ENCODE results near the gene MED15. TPM values are rescaled to one million over a fixed set of nuclear protein-coding genes. Genes with fewer than 3 reads are reported as not detected.

Gene MED15
- total RNA-seq, 1 donor from 2014 or later, result 104 TPM

DNA sequence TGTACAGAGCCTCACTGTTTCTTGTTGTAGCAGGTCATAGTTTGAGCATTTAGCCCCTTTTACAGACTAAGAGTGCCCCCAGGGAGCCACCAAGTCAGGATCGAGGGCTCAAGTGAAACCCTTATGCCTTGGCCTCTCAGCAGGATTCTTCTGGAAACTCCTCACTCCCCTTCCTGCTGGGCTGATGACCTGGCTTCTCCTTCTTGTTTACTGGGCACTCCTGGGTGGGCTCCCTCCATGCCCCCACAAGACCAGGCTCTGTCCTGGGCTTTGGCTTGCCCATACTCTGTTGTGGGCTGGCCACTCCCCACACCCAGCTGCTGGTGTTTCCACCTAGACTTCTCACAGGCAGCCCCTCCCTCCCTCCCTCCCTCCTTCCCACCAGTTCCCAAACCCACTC is 69.6 kb downstream of the MED15 start:
- Mint-ChIP-seq H3K27me3 (ENCODE audit: unreplicated experiment) (no peaks in the 10 kb centered on the region), H3K27ac (ENCODE audit: unreplicated experiment) (no peak overlapping the region), H3K36me3 (ENCODE audit: unreplicated experiment) (peaks cover 39% of the 10 kb centered on the region), H3K4me1 (ENCODE audit: unreplicated experiment) (peaks cover 23% of the 10 kb centered on the region), H3K9me3 (ENCODE audit: unreplicated experiment) (no peaks in the 10 kb centered on the region), H3K4me3 (ENCODE audit: unreplicated experiment) (no peak overlapping the region)
- no peak for DNase-seq (ENCODE audit: extremely low spot score, unreplicated experiment)
- no peak for TF ChIP-seq CTCF (IDR thresholded peaks at IDR 0.05)

DNA sequence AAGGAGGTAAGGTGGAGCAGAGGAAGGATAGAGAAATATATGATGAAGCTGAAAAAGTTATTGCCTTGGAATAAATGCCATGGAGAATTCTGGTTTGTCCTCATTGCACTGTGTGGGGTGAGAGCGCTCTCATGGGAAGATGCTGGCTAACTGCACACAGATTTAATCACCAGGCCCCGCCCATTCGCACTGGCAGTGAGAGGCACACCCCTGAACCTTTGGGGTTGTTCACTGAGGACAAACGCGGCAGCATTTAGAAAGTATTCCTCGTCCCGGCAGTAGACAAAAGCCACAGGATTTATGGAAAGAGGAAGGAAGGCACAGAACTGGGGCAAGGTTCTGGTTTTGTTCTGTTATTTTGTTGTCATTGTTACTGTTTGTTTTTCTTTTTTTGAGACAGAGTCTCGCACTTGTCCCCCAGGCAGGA is 70.2 kb downstream of the MED15 start:
- DNase-seq (ENCODE audit: extremely low spot score, unreplicated experiment), result no peak
- peaks cover 35% of the 10 kb centered on the region for H3K36me3 Mint-ChIP-seq (ENCODE audit: unreplicated experiment)
- H3K4me1 Mint-ChIP-seq (ENCODE audit: unreplicated experiment), result peaks cover 23% of the 10 kb centered on the region
- peak overlapping the region; percentile 10 for H3K27ac Mint-ChIP-seq (ENCODE audit: unreplicated experiment)
- no peak for TF ChIP-seq CTCF (IDR thresholded peaks at IDR 0.05)
- no peak overlapping the region for H3K4me3 Mint-ChIP-seq (ENCODE audit: unreplicated experiment)
- H3K27me3 Mint-ChIP-seq (ENCODE audit: unreplicated experiment), result no peaks in the 10 kb centered on the region
- H3K9me3 Mint-ChIP-seq (ENCODE audit: unreplicated experiment), result no peaks in the 10 kb centered on the region

GRCh38 chr22:20578192-20578591 is 70.8 kb downstream of the MED15 start:
- Mint-ChIP-seq H3K4me3 (ENCODE audit: unreplicated experiment) (no peak overlapping the region), H3K36me3 (ENCODE audit: unreplicated experiment) (peaks cover 39% of the 10 kb centered on the region), H3K9me3 (ENCODE audit: unreplicated experiment) (no peaks in the 10 kb centered on the region), H3K27ac (ENCODE audit: unreplicated experiment) (no peak overlapping the region), H3K27me3 (ENCODE audit: unreplicated experiment) (no peaks in the 10 kb centered on the region), H3K4me1 (ENCODE audit: unreplicated experiment) (peaks cover 23% of the 10 kb centered on the region)
- DNase-seq (ENCODE audit: extremely low spot score, unreplicated experiment), result no peak
- no peak for TF ChIP-seq CTCF (IDR thresholded peaks at IDR 0.05)

- Mint-ChIP-seq H3K4me1 (ENCODE audit: unreplicated experiment) (peaks cover 21% of the 10 kb centered on the region), H3K27me3 (ENCODE audit: unreplicated experiment) (no peaks in the 10 kb centered on the region), H3K27ac (ENCODE audit: unreplicated experiment) (no peak overlapping the region), H3K36me3 (ENCODE audit: unreplicated experiment) (peaks cover 34% of the 10 kb centered on the region), H3K9me3 (ENCODE audit: unreplicated experiment) (no peaks in the 10 kb centered on the region), H3K4me3 (ENCODE audit: unreplicated experiment) (no peak overlapping the region)
- no peak for DNase-seq (ENCODE audit: extremely low spot score, unreplicated experiment)
- TF ChIP-seq CTCF (IDR thresholded peaks at IDR 0.05), result no peak
Observed at GRCh38 chr22:20578707-20579106, 71.3 kb downstream of the MED15 start.

- TF ChIP-seq CTCF (IDR thresholded peaks at IDR 0.05), result no peak
- Mint-ChIP-seq H3K27me3 (ENCODE audit: unreplicated experiment) (no peaks in the 10 kb centered on the region), H3K4me1 (ENCODE audit: unreplicated experiment) (peaks cover 21% of the 10 kb centered on the region), H3K36me3 (ENCODE audit: unreplicated experiment) (peaks cover 26% of the 10 kb centered on the region), H3K4me3 (ENCODE audit: unreplicated experiment) (no peak overlapping the region), H3K9me3 (ENCODE audit: unreplicated experiment) (no peaks in the 10 kb centered on the region), H3K27ac (ENCODE audit: unreplicated experiment) (peak overlapping the region; percentile 41)
- no peak for DNase-seq (ENCODE audit: extremely low spot score, unreplicated experiment)
Observed at GRCh38 chr22:20579273-20580120, 72.1 kb downstream of the MED15 start.

Data from osteocyte (in vitro differentiated cells).